HG03095 (cell line): ENCODE results near the gene ZBTB16.

Source experiments
- ATAC-seq: cut with Tn5 transposase; IDR thresholded peaks from one replicate; pipeline ENCODE4 v1.9.1; 2021; ENCODE audit warnings: moderate library complexity; ENCODE audit not compliant: unreplicated experiment

The ZBTB16 gene

DNA sequence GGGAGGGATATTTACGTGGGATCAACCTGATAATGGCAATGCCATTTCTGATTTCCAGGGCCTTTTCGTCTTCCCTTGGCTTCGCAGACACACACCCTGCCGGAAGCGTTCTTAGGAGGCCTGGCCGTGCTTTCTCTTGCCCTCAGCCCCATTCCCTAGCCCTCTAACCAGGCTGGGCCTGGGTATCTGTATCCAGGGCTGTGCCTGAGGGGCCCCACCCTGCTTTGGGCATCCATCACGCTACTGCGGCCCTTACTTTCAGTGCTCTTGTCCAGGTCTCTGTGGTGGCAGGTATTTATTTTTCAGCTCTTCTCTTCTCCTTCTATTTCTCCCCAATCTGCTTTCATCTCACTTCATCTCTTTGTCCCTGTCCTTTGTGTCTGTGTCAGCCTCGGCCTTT lies 105.0 kb downstream of the ZBTB16 start:
- no peak for ATAC-seq

- ATAC-seq = no peak
Measured at GRCh38 chr11:114165326-114166230, 106.1 kb downstream of the ZBTB16 start.

DNA sequence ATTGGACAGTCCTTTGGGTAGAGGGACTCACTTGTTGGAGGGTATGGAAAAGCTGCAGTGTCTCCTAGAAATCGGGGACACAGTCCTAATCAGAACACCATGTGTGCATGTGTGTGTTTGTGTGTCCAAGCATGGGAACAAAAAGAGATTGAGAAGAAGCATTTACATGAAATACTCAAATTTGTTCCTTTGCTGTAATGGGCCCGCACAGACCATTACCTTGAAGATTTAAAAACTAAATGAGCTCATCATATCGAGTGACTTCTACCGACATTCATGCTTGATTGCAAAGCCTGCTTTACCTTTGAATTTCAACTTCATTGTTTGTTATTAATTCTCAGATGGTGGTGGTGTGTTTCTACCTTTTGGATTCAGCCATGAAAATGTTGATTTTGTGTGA lies 106.9 kb downstream of the ZBTB16 start:
- no peak for ATAC-seq

DNA sequence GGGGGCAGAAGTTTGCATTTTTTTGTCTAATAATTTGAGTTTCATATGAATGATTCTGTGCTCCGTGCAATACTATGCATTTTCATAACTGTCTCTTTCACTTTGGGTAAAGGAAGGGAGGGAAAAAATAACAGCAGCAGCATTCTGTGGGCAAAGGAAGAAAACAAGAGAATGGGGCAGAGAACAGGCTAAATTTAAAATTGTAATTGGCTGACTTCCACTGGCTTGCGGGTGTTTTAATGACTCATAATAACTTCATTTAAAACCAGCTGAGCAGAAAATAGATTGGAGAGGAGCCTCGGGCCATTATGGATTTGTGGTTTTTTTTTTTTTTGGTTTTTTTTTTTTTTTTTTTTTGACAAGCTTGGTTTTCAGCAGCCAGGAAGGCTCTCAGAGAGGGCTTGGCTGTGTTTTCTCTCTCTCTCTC lies 107.4 kb downstream of the ZBTB16 start:
- no peak for ATAC-seq

- ATAC-seq = no peak
Measured at GRCh38 chr11:114167355-114167754, 107.8 kb downstream of the ZBTB16 start.

DNA sequence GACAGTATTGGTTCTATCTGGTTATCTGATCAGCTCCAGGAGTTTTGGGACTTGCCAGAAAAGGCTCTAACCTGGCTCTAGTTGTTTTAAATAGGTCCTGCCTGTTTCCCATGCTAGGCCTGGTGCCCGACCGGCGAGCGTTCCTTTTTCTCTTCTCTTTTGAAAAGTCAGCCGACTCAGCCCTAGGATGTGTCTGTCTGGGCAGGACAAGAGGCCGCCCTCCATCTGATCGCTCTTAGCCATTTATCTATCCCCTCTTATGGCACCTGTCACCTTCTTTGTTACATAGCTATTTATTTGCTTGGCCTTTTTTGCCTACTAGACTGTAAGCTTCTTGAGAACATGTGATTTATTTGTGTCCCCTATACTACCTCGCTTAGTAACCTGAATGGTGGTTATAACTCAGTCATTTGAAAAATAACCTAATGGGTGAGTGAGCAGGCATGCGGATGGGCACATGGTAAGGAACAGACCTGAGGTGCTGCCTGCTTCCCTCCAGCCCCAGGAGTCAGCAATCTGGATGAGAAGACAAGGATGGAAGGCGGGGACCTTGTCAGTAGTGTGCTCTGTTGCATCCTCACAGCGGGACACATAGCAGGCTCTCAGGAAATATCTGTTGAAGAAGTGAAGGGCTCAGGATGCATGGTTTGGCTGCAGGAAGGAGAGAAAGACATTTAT lies 108.4 kb downstream of the ZBTB16 start:
- ATAC-seq = no peak

- no peak for ATAC-seq
Measured at GRCh38 chr11:114168691-114169090, 109.2 kb downstream of the ZBTB16 start.

GRCh38 chr11:114169321-114169749 lies 109.8 kb downstream of the ZBTB16 start:
- no peak for ATAC-seq

DNA sequence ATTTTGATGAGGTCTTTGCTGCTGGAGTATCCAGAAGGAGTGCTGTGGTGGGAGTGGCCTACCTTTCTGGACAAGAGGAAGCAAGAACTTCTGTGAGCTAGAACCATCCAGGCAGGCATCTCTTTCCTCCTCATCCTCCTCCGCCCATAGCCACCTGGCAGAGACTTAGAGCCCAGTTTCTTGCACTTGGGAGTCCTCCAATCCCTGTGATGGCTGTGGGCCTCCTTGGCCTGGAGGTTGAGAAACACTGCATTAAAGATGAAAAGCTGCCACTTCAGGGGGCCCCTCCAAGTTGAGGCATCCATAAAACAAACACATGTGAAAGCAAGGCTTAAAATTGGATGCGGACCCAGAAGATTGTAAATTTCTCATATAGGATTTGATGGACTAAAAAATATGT lies 110.3 kb downstream of the ZBTB16 start:
- no peak for ATAC-seq

- no peak for ATAC-seq
Measured at GRCh38 chr11:114170226-114170625, 110.7 kb downstream of the ZBTB16 start.

DNA sequence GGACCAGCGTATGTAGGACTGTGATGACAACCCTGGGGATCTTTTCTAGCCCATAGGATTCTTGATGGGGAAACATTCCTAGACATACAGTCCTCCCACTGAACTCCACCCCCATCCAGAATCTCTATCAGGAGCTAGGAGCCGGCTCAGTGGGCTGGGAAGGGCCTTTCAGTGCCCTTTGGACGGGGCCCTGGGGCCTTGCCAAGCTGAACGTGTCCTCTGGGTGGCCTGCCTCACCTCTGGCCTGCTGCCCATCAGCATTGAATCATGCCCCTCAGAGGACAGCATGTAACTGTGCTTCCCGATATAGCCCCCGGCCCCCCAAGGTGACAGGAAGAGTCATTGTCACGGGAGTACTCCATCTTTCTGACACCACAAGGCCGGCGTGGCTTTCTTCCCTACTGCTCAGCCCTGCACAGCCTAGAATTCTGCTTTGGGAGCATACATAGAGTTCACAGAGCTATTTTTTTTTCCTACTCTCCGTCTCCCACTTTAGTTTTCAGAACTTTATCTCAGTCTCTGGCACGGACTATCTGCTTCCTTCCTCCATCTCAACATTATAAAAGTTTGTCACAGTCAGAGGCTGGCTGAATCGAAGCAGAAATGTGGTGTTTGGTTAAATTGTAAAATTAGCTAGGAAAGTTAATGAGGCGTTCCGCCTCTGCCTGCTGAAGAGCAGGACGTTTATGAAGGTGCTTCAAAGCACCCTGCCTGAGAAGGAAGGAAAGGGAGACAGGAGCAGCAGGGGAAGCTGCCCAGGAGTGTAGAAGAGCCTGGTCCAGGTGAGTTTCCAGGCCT lies 111.9 kb downstream of the ZBTB16 start:
- ATAC-seq = no peak

DNA sequence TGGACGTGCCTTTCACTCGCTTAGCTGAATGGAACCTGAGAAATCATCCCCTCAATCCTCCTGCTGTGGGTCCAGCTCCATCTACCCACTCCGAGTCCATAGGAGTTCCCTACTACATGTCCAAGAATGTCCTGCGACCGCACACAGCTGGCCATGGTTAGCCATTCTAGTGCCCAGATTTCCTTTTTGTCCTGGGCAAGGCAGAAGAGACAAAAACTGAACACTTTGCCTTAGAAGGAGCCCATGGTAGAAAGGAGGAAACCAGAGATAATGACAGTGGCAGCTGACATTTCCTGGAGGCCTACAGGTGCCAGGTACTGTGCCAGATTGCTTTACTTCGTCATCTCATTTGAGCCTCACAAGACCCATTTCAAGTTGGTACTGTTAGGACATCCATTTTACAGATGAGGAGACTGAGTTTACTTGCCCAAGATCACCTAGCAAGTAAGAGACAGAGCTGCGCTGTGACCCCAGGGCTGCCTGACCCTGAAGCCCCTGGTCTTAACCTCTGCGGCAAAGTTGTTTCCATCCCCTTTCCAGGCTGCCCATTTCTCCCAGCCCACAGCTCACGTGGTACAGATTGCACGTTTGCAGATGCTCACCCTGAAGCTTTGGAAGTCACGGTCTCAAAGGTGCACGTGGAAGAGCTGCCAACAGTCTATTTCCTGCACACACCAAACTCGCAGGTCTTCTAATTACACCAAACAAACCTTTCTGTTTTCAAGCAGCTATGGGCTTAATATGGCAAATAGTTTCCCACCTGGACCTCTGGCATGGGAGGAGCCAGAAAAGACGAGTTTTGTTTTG lies 112.7 kb downstream of the ZBTB16 start:
- ATAC-seq = no peak

- ATAC-seq = no peak
Measured at GRCh38 chr11:114172871-114173444, 113.4 kb downstream of the ZBTB16 start.

- ATAC-seq = no peak
Measured at GRCh38 chr11:114173843-114174242, 114.3 kb downstream of the ZBTB16 start.

DNA sequence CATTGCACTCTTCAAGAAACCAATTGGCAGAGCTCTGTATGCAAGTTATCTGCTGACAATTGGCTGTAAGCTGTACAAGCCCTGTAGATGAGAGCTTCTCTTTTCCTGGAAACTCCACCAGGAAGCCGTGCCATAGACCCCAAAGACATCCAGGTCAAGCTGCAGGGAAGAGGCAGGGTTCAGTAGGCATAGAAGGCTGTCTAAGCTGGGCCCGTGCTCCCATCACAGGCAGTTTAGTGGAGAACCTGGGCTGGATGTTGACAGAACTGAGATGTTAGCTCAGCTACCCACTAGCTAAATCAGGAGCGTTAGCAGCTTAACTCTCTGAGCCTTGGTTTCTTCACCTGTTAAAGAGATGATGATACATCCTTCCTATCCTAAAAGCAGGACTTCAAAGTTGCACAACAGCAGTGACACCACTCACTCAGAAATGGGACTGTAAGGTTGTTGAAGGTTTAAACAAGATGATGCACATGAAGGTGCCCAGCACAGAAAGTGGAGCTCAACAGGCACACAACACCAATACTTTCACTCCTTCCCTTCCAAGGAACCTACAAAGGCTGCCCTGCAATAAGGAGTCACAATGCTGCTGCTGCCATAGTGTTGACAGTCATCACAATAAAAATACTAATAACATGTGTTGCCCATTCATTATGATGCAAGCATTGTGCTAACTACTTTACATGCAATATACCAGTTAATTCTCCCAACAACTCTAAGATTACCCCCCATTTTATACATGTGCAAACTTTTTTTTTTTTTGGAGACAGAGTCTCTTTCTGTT lies 115.4 kb downstream of the ZBTB16 start:
- ATAC-seq = no peak

GRCh38 chr11:114175706-114176105 lies 116.2 kb downstream of the ZBTB16 start:
- no peak for ATAC-seq

- no peak for ATAC-seq
Measured at GRCh38 chr11:114176321-114176720, 116.8 kb downstream of the ZBTB16 start.

GRCh38 chr11:114178656-114179055 lies 119.1 kb downstream of the ZBTB16 start:
- ATAC-seq = no peak

GRCh38 chr11:114179234-114179941 lies 119.9 kb downstream of the ZBTB16 start:
- ATAC-seq = no peak
